ENCODE results near the gene B3GLCT.

GRCh38 chr13:31377946-31378345 lies 178.2 kb downstream of the B3GLCT start:
- no peak for TF ChIP-seq YY1 (IDR thresholded peaks at IDR 0.05; ENCODE audit: insufficient read depth, insufficient replicate concordance, low read depth, low read length)
- no peak for TF ChIP-seq RAD21 (CRISPR knock-in tag; IDR thresholded peaks at IDR 0.05)
- no peak for TF ChIP-seq NONO (IDR thresholded peaks at IDR 0.05)
- TF ChIP-seq NONO (CRISPR knock-in tag; conservative IDR thresholded peaks at IDR 0.05): no peak
- TF ChIP-seq THAP9 (CRISPR knock-in tag; IDR thresholded peaks at IDR 0.05; ENCODE audit: borderline replicate concordance): no peak
- TF ChIP-seq NFE2L2 (IDR thresholded peaks at IDR 0.05; ENCODE audit: low read length): no peak
- no peak for TF ChIP-seq SP1 (IDR thresholded peaks at IDR 0.05)
- TF ChIP-seq SP1 (CRISPR knock-in tag; IDR thresholded peaks at IDR 0.05): no peak
- no peak for TF ChIP-seq KLF13 (CRISPR knock-in tag; IDR thresholded peaks at IDR 0.05)
- TF ChIP-seq CTCF (CRISPR knock-in tag; IDR thresholded peaks at IDR 0.05): no peak
- no peak for TF ChIP-seq HNRNPLL (IDR thresholded peaks at IDR 0.05; ENCODE audit: low read depth, low read length, poor library complexity, severe bottlenecking)
- TF ChIP-seq IRF2 (CRISPR knock-in tag; IDR thresholded peaks at IDR 0.05): no peak
- no peak for TF ChIP-seq PRDM15 (CRISPR knock-in tag; IDR thresholded peaks at IDR 0.05)
- TF ChIP-seq UBTF (CRISPR knock-in tag; IDR thresholded peaks at IDR 0.05): no peak
- TF ChIP-seq HOXA7 (CRISPR knock-in tag; IDR thresholded peaks at IDR 0.05): no peak
- TF ChIP-seq ZFP36 (IDR thresholded peaks at IDR 0.05; ENCODE audit: borderline replicate concordance, low read depth, low read length, partially characterized antibody): no peak
